NCI-H526 treated with DMSO at 0.1 percent for 48 hours (cell line): ENCODE data around the gene MXD3.
A peak's percentile ranks its signal among the peaks of the same experiment; 100 is the strongest.
"Not testable (repeated sequence)": the region's sequence is repeated elsewhere in the genome, so short reads cannot be mapped to it uniquely, and the experiment has no call there.

Experiments
- DNase-seq: peaks from one replicate; lab custom pipeline; 2025; lab: John Stamatoyannopoulos, UW

The MXD3 gene

GRCh38 chr5:177311723-177312648 lies at the start of gene MXD3:
Gene MXD3 (minus strand): TSS chr5:177311898. CDS start chr5:177311830, 68 bp downstream.
- DNase-seq = peak; percentile 84

- not testable (repeated sequence) for DNase-seq
These were observed 49.0 kb upstream of the MXD3 start for GRCh38 chr5:177360740-177361139.

- DNase-seq = no peak
These were observed 48.2 kb upstream of the MXD3 start for GRCh38 chr5:177359860-177360259.

- no peak for DNase-seq
These were observed 47.8 kb upstream of the MXD3 start for GRCh38 chr5:177359451-177359851.

GRCh38 chr5:177358370-177358819 lies 46.7 kb upstream of the MXD3 start:
- DNase-seq = no peak

- no peak for DNase-seq
These were observed 46.0 kb upstream of the MXD3 start, which contains the start of gene RGS14 for GRCh38 chr5:177357459-177358351. Gene RGS14 (plus strand): TSS chr5:177357924. CDS start chr5:177358025, 101 bp downstream.

- DNase-seq = no peak
These were observed 45.4 kb upstream of the MXD3 start for GRCh38 chr5:177357146-177357458.

- no peak for DNase-seq
These were observed 45.0 kb upstream of the MXD3 start for GRCh38 chr5:177356746-177357145.

GRCh38 chr5:177355868-177356168 lies 44.1 kb upstream of the MXD3 start:
- no peak for DNase-seq

GRCh38 chr5:177355162-177355867 lies 43.6 kb upstream of the MXD3 start:
- no peak for DNase-seq

GRCh38 chr5:177354711-177355110 lies 43.0 kb upstream of the MXD3 start:
- DNase-seq = no peak

GRCh38 chr5:177354256-177354655 lies 42.6 kb upstream of the MXD3 start:
- no peak for DNase-seq

- DNase-seq = no peak
These were observed 41.4 kb upstream of the MXD3 start for GRCh38 chr5:177353093-177353492.

GRCh38 chr5:177351392-177352329 lies 40.0 kb upstream of the MXD3 start, which contains the start of gene LMAN2:
Gene LMAN2 (minus strand): TSS chr5:177351668. CDS start chr5:177351647, 21 bp downstream.
- peak; percentile 71 for DNase-seq

GRCh38 chr5:177350776-177351391 lies 39.2 kb upstream of the MXD3 start:
- no peak for DNase-seq

- DNase-seq = no peak
These were observed 38.1 kb upstream of the MXD3 start for GRCh38 chr5:177349762-177350161.

GRCh38 chr5:177349362-177349647 lies 37.6 kb upstream of the MXD3 start:
- DNase-seq = no peak

GRCh38 chr5:177347699-177348098 lies 36.0 kb upstream of the MXD3 start:
- no peak for DNase-seq

GRCh38 chr5:177346820-177347219 lies 35.1 kb upstream of the MXD3 start:
- DNase-seq = no peak

- no peak for DNase-seq
These were observed 33.2 kb upstream of the MXD3 start for GRCh38 chr5:177344891-177345290.

- no peak for DNase-seq
These were observed 32.1 kb upstream of the MXD3 start for GRCh38 chr5:177343777-177344176.
